ENCODE data around the gene YTHDF2. TPM values are rescaled to one million over a fixed set of nuclear protein-coding genes. Genes with fewer than 3 reads are reported as not detected.

The YTHDF2 gene
- total and polyA plus RNA-seq, 3 donors from 2014 or later = 63.3 to 89.4 (median 69.6) TPM

DNA sequence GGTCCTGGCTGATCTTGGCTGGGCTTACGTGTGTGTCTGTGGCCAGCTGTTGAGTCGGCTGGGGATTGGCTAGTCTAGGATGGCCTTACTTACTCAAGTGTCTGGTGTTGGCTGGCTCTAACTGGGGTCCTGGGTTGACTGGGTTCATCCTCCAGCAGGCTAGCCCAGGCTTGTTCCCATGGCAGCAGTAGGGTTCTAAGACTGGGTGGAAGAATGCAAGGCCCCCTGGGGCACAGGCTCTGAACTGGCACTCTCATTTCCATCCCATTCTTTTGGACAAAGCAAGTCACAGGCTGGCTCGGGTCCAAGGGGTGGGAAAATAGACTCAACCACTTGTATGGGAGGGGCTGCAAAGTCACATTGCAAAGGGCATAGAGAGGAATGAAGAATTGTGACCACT lies 67.3 kb downstream of the YTHDF2 start:
- intact Hi-C loops (cut with DNase I; ENCODE audit: low total_unique reads) = no loop called here
- Histone ChIP-seq H3K36me3 (ENCODE audit: low read depth, missing control alignments) (no peaks in the 10 kb centered on the region), H3K4me1 (no peaks in the 10 kb centered on the region), H3K27me3 (no peaks in the 10 kb centered on the region), H3K27ac (no peak overlapping the region), H3K4me3 (no peak overlapping the region), H3K9me3 (no peaks in the 10 kb centered on the region)
- DNase-seq = no peak
- TF ChIP-seq CTCF (IDR thresholded peaks at IDR 0.05) (no peak), POLR2A (IDR thresholded peaks at IDR 0.05) (no peak)
- WGBS, 2 donors = 79 to 83% methylated on average over 3 of the region's 3 CpGs

DNA sequence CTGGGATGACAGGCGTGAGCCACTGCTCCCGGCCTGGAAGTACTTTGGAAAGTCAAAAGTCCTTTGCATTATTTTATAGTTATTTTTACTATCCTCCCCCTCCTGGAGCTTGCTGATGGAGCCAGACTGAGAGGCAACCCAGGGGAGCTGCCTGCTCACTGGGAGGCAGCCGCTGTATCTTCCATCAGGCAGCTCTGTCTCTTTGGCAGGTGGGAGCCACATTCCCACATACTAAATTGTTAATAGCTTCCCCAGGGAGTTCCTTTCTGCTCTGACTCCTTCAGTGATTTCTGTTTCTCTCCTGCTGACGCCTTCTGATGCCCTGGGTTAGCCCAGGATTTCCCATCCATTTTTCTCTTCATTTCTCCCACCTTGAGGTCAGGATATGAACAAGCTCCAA lies 70.3 kb downstream of the YTHDF2 start:
- TF ChIP-seq POLR2A (IDR thresholded peaks at IDR 0.05) = no peak
- TF ChIP-seq CTCF (IDR thresholded peaks at IDR 0.05) = no peak
- no peak for DNase-seq
- WGBS, 2 donors = 56 to 72% methylated on average over 4 of the region's 4 CpGs

DNA sequence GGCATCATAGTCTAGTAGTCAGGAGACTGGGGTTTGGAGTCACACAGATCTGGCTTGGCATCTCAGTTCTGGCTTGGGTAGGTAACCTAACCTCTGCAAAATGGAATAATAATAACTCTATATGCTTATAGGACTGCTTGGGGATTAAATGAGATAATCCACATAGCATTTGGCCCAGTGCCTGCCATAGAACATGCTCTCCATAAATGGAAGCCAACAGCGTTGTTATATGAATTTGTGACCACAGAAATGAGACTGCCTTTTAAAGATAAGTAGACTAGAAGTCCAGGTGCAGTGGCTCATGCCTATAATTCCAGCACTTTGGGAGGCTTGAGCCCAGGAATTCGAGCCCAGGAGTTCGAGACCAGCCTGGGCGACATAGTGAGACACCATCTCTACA lies 71.2 kb downstream of the YTHDF2 start:
- Histone ChIP-seq H3K9me3 (no peaks in the 10 kb centered on the region), H3K4me3 (no peak overlapping the region), H3K27ac (no peak overlapping the region), H3K36me3 (ENCODE audit: low read depth, missing control alignments) (no peaks in the 10 kb centered on the region), H3K27me3 (no peaks in the 10 kb centered on the region), H3K4me1 (no peaks in the 10 kb centered on the region)
- TF ChIP-seq POLR2A (IDR thresholded peaks at IDR 0.05) = no peak
- TF ChIP-seq CTCF (IDR thresholded peaks at IDR 0.05) = no peak
- 88 to 89% methylated on average over 4 of the region's 4 CpGs for WGBS, 2 donors
- no peak for DNase-seq
- intact Hi-C loops (cut with DNase I; ENCODE audit: low total_unique reads) = no loop called here

More for the DNA sequence above, 70.3 kb downstream of the YTHDF2 start:
- no peak overlapping the region for H3K4me3 ChIP-seq
- H3K9me3 ChIP-seq = no peaks in the 10 kb centered on the region
- no peaks in the 10 kb centered on the region for H3K36me3 ChIP-seq (ENCODE audit: low read depth, missing control alignments)
- intact Hi-C loops (cut with DNase I; ENCODE audit: low total_unique reads) = no loop called here
- H3K27ac ChIP-seq = no peak overlapping the region
- H3K4me1 ChIP-seq = no peaks in the 10 kb centered on the region
- no peaks in the 10 kb centered on the region for H3K27me3 ChIP-seq

DNA sequence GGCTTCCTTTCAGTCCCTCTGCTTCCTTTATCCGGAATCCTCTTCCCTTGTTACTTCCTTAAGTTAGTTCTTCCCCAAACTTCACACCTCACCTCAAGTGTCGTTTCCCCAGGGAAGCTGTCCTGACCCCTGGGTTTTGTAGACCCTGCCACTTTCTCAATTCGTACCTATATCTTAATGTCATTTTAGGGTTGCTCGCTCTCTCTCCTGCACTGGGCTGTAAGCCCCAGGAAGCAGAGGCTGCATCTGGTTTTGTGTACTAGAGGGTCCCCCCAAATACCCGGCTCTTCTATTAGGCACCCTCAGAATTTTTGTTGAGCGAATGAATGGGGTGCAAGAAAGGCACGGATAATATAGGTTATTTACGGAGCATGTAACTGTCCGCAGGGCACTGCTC lies 74.6 kb downstream of the YTHDF2 start:
- Histone ChIP-seq H3K27ac (no peak overlapping the region), H3K36me3 (ENCODE audit: low read depth, missing control alignments) (no peaks in the 10 kb centered on the region), H3K4me1 (peaks cover 7% of the 10 kb centered on the region), H3K4me3 (no peak overlapping the region), H3K9me3 (no peaks in the 10 kb centered on the region), H3K27me3 (no peaks in the 10 kb centered on the region)
- TF ChIP-seq POLR2A (IDR thresholded peaks at IDR 0.05) = no peak
- no peak for TF ChIP-seq CTCF (IDR thresholded peaks at IDR 0.05)
- WGBS, 2 donors = 51 to 57% methylated on average over 9 of the region's 9 CpGs
- intact Hi-C loops (cut with DNase I; ENCODE audit: low total_unique reads) = no loop called here
- DNase-seq = no peak

All from testis (tissue), 3 donors.